WTC11 (cell line): ENCODE results near the gene SOS2. TPM values are rescaled to one million over a fixed set of nuclear protein-coding genes. Genes with fewer than 3 reads are reported as not detected.

Experiments used
- ATAC-seq: fragments of 200-7000 bp; cut with Tn5 transposase; 2 replicates; pipeline ENCODE4 v1.10.0; 2021; ENCODE audit warnings: mild to moderate bottlenecking, moderate library complexity
- CTCF ChIA-PET: fragments of 300-600 bp; sonication (Branson Sonifier 250); formaldehyde crosslinking; loops from one replicate; lab custom pipeline; 2021; ENCODE audit warnings: antibody characterized with exemption; lab: Charles Lee
- POLR2A ChIA-PET: fragments of 350-600 bp; sonication (Branson Sonifier 250); formaldehyde crosslinking; loops from one replicate; lab custom pipeline; 2021; ENCODE audit warnings: antibody characterized with exemption; lab: Charles Lee
- DNase-seq: peaks from one replicate; pipeline ENCODE4 v3.0.0; 2021; ENCODE audit warnings: low spot score
- H3K27ac Mint-ChIP-seq: 2 replicates; pipeline ENCODE4 v1.8.0; 2021; ENCODE audit warnings: mixed read lengths
- H3K27me3 Mint-ChIP-seq: 2 replicates; pipeline ENCODE4 v1.8.0; 2021; ENCODE audit warnings: low read depth, mild to moderate bottlenecking, moderate library complexity, mixed read lengths
- H3K36me3 Mint-ChIP-seq: 2 replicates; pipeline ENCODE4 v1.8.0; 2021; ENCODE audit warnings: mixed read lengths
- H3K4me1 Mint-ChIP-seq: 2 replicates; pipeline ENCODE4 v1.8.0; 2022; ENCODE audit warnings: mixed read lengths
- H3K4me3 Mint-ChIP-seq: 2 replicates; pipeline ENCODE4 v1.8.0; 2021; ENCODE audit warnings: mild to moderate bottlenecking, moderate library complexity, mixed read lengths
- H3K9me3 Mint-ChIP-seq: 2 replicates; pipeline ENCODE4 v1.8.0; 2021; ENCODE audit warnings: mixed read lengths
- CDX4 ChIP-seq: fragments of 250-450 bp; sonication (Bioruptor Pico); IDR thresholded peaks from 2 replicates; pipeline ENCODE4 v1.9.0; 2021; ENCODE audit warnings: moderate library complexity, mild to moderate bottlenecking, inconsistent platforms, borderline replicate concordance
- ERG ChIP-seq: fragments of 250-450 bp; sonication (Bioruptor Pico); IDR thresholded peaks from 2 replicates; pipeline ENCODE4 v1.8.0; 2021; ENCODE audit warnings: mild to moderate bottlenecking
- FOXP1 ChIP-seq: sonication (generic); formaldehyde crosslinking; IDR thresholded peaks from 2 replicates; pipeline ENCODE4 v1.8.0; 2022; ENCODE audit warnings: missing genetic modification reagents, mild to moderate bottlenecking, moderate library complexity, borderline replicate concordance
- FOXP4 ChIP-seq: sonication (generic); formaldehyde crosslinking; IDR thresholded peaks from 2 replicates; pipeline ENCODE4 v1.8.0; 2022; ENCODE audit warnings: mild to moderate bottlenecking, missing genetic modification reagents
- JUN ChIP-seq: sonication (generic); formaldehyde crosslinking; IDR thresholded peaks from 2 replicates; pipeline ENCODE4 v1.8.0; 2023; ENCODE audit warnings: mild to moderate bottlenecking, missing genetic modification reagents
- KAT7 ChIP-seq: sonication (generic); formaldehyde crosslinking; IDR thresholded peaks from 2 replicates; pipeline ENCODE4 v1.8.1; 2023; ENCODE audit warnings: missing genetic modification reagents, mild to moderate bottlenecking, borderline replicate concordance
- NFATC4 ChIP-seq: fragments of 250-450 bp; sonication (Bioruptor Pico); IDR thresholded peaks from 2 replicates; pipeline ENCODE4 v1.9.0; 2021; ENCODE audit warnings: mild to moderate bottlenecking
- NFE2L1 ChIP-seq: sonication (generic); formaldehyde crosslinking; IDR thresholded peaks from 2 replicates; pipeline ENCODE4 v1.8.1; 2023; ENCODE audit warnings: missing genetic modification reagents
- NFYB ChIP-seq: sonication (generic); formaldehyde crosslinking; conservative IDR thresholded peaks from 2 replicates; pipeline ENCODE4 v1.8.0; 2022; ENCODE audit warnings: low read depth, missing genetic modification reagents
- ZNF219 ChIP-seq: sonication (generic); formaldehyde crosslinking; IDR thresholded peaks from 2 replicates; pipeline ENCODE4 v1.8.0; 2023; ENCODE audit warnings: missing genetic modification reagents, mild to moderate bottlenecking, borderline replicate concordance
- ZNF232 ChIP-seq: sonication (generic); formaldehyde crosslinking; IDR thresholded peaks from 2 replicates; pipeline ENCODE4 v1.8.0; 2022; ENCODE audit warnings: mild to moderate bottlenecking, missing genetic modification reagents
- ZNF396 ChIP-seq: fragments of 250-450 bp; sonication (Bioruptor Pico); IDR thresholded peaks from 2 replicates; pipeline ENCODE4 v1.8.0; 2021; ENCODE audit warnings: mild to moderate bottlenecking, moderate library complexity, borderline replicate concordance
- total RNA-seq: library from RNA; stranded (reverse); gene quantifications from 3 replicates; pipeline ENCODE4 v1.2.3, GENCODE V29; 2021
- TF ChIP-seq, protein P1 (sequence below): fragments of 250-450 bp; sonication (Bioruptor Pico); IDR thresholded peaks from 2 replicates; pipeline ENCODE4 v1.9.0; 2021; ENCODE audit warnings: mild to moderate bottlenecking
- TF ChIP-seq, protein P2 (sequence below): sonication (generic); formaldehyde crosslinking; IDR thresholded peaks from 2 replicates; pipeline ENCODE4 v1.8.1; 2022; ENCODE audit warnings: low read depth, missing genetic modification reagents, borderline replicate concordance
- TF ChIP-seq, protein P3 (sequence below): sonication (generic); formaldehyde crosslinking; conservative IDR thresholded peaks from 2 replicates; pipeline ENCODE4 v1.8.1; 2023; ENCODE audit warnings: mild to moderate bottlenecking, low read depth, missing genetic modification reagents, moderate library complexity
- TF ChIP-seq, protein P4 (sequence below): sonication (generic); formaldehyde crosslinking; conservative IDR thresholded peaks from 2 replicates; pipeline ENCODE4 v1.8.1; 2022; ENCODE audit warnings: mild to moderate bottlenecking, missing genetic modification reagents
- TF ChIP-seq, protein P5 (sequence below): fragments of 250-450 bp; sonication (Bioruptor Pico); IDR thresholded peaks from 2 replicates; pipeline ENCODE4 v1.9.0; 2021; ENCODE audit warnings: mild to moderate bottlenecking
- TF ChIP-seq, protein P6 (sequence below): sonication (generic); formaldehyde crosslinking; IDR thresholded peaks from 2 replicates; pipeline ENCODE4 v1.8.0; 2022; ENCODE audit warnings: mild to moderate bottlenecking, missing genetic modification reagents

Gene SOS2
- total RNA-seq, 1 experiment from 2014 or later, result 11.0 TPM

GRCh38 chr14:50117456-50117855 lies 113.9 kb downstream of the SOS2 start:
- Mint-ChIP-seq H3K4me1 (peaks cover 21% of the 10 kb centered on the region), H3K36me3 (peaks cover 24% of the 10 kb centered on the region), H3K4me3 (no peak overlapping the region), H3K27ac (no peak overlapping the region), H3K9me3 (no peaks in the 10 kb centered on the region), H3K27me3 (no peaks in the 10 kb centered on the region)
- ATAC-seq, result no peak
- ChIA-PET POLR2A (interaction anchor here (2.2 kb wide), 1 partner anchor 255 kb away, joined by 12 read pairs; no protein-coding TSS in a partner anchor), CTCF (interaction anchor here (0.6 kb wide), 1 partner anchor 43 kb away, joined by 3 read pairs; no protein-coding TSS in a partner anchor)
- TF ChIP-seq ERG (no peak), ZNF396 (no peak), NFYB (CRISPR knock-in tag) (no peak), ZNF232 (no peak), NFE2L1 (CRISPR knock-in tag) (no peak), KAT7 (no peak), JUN (CRISPR knock-in tag) (no peak), FOXP4 (CRISPR knock-in tag) (no peak), CDX4 (CRISPR knock-in tag) (no peak), ZNF219 (CRISPR knock-in tag) (no peak), FOXP1 (CRISPR knock-in tag) (no peak), NFATC4 (no peak)
- TF ChIP-seq, protein P1, sequence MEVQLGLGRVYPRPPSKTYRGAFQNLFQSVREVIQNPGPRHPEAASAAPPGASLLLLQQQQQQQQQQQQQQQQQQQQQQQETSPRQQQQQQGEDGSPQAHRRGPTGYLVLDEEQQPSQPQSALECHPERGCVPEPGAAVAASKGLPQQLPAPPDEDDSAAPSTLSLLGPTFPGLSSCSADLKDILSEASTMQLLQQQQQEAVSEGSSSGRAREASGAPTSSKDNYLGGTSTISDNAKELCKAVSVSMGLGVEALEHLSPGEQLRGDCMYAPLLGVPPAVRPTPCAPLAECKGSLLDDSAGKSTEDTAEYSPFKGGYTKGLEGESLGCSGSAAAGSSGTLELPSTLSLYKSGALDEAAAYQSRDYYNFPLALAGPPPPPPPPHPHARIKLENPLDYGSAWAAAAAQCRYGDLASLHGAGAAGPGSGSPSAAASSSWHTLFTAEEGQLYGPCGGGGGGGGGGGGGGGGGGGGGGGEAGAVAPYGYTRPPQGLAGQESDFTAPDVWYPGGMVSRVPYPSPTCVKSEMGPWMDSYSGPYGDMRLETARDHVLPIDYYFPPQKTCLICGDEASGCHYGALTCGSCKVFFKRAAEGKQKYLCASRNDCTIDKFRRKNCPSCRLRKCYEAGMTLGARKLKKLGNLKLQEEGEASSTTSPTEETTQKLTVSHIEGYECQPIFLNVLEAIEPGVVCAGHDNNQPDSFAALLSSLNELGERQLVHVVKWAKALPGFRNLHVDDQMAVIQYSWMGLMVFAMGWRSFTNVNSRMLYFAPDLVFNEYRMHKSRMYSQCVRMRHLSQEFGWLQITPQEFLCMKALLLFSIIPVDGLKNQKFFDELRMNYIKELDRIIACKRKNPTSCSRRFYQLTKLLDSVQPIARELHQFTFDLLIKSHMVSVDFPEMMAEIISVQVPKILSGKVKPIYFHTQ (CRISPR knock-in tag), result no peak
- TF ChIP-seq, protein P2, sequence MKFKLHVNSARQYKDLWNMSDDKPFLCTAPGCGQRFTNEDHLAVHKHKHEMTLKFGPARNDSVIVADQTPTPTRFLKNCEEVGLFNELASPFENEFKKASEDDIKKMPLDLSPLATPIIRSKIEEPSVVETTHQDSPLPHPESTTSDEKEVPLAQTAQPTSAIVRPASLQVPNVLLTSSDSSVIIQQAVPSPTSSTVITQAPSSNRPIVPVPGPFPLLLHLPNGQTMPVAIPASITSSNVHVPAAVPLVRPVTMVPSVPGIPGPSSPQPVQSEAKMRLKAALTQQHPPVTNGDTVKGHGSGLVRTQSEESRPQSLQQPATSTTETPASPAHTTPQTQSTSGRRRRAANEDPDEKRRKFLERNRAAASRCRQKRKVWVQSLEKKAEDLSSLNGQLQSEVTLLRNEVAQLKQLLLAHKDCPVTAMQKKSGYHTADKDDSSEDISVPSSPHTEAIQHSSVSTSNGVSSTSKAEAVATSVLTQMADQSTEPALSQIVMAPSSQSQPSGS (CRISPR knock-in tag), result no peak
- TF ChIP-seq, protein P3, sequence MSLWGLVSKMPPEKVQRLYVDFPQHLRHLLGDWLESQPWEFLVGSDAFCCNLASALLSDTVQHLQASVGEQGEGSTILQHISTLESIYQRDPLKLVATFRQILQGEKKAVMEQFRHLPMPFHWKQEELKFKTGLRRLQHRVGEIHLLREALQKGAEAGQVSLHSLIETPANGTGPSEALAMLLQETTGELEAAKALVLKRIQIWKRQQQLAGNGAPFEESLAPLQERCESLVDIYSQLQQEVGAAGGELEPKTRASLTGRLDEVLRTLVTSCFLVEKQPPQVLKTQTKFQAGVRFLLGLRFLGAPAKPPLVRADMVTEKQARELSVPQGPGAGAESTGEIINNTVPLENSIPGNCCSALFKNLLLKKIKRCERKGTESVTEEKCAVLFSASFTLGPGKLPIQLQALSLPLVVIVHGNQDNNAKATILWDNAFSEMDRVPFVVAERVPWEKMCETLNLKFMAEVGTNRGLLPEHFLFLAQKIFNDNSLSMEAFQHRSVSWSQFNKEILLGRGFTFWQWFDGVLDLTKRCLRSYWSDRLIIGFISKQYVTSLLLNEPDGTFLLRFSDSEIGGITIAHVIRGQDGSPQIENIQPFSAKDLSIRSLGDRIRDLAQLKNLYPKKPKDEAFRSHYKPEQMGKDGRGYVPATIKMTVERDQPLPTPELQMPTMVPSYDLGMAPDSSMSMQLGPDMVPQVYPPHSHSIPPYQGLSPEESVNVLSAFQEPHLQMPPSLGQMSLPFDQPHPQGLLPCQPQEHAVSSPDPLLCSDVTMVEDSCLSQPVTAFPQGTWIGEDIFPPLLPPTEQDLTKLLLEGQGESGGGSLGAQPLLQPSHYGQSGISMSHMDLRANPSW, result no peak
- TF ChIP-seq, protein P4, sequence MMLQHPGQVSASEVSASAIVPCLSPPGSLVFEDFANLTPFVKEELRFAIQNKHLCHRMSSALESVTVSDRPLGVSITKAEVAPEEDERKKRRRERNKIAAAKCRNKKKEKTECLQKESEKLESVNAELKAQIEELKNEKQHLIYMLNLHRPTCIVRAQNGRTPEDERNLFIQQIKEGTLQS, result no peak
- TF ChIP-seq, protein P5, sequence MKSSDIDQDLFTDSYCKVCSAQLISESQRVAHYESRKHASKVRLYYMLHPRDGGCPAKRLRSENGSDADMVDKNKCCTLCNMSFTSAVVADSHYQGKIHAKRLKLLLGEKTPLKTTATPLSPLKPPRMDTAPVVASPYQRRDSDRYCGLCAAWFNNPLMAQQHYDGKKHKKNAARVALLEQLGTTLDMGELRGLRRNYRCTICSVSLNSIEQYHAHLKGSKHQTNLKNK (CRISPR knock-in tag), result no peak
- TF ChIP-seq, protein P6, sequence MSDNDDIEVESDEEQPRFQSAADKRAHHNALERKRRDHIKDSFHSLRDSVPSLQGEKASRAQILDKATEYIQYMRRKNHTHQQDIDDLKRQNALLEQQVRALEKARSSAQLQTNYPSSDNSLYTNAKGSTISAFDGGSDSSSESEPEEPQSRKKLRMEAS (CRISPR knock-in tag), result no peak
- no peak for DNase-seq
